Left renal pelvis (tissue), 4 donors: ENCODE results near the gene PTPN22. TPM values are rescaled to one million over a fixed set of nuclear protein-coding genes. Genes with fewer than 3 reads are reported as not detected.

Source experiments
- DNase-seq, 4 donors: peaks; one replicate each; pipeline ENCODE4 v3.0.0-alpha.2; 2013; ENCODE audit warnings: low read depth in 4 of 4, low spot score in 3 of 4
- polyA plus RNA-seq, 4 donors: library from polyadenylated mRNA; unstranded; fragments of 120-200 nt; gene quantifications; one replicate each; pipeline ENCODE4 v1.2.1, GENCODE V29; 2013; ENCODE audit not compliant: insufficient read length in 4 of 4

PTPN22 gene
- polyA plus RNA-seq, 4 donors, result 0.22 to 0.75 (median 0.40) TPM

- no peak for DNase-seq
Observed at GRCh38 chr1:113768916-113769600, 102.5 kb downstream of the PTPN22 start.

- DNase-seq, result no peak
Observed at GRCh38 chr1:113765306-113766230, 105.9 kb downstream of the PTPN22 start.

Other genes starting within 250 kb of the PTPN22 start
- gene PHTF1, start 112.2 kb downstream of the PTPN22 start, polyA plus RNA-seq, result 10 to 100 TPM; 11.6 to 27.3 (median 23.8) TPM
- gene RSBN1, start 59.2 kb downstream of the PTPN22 start, polyA plus RNA-seq, result 10 to 100 TPM; 24.3 to 31.5 (median 27.3) TPM
- 1 to 10 TPM in 1 of 4 donors, under 1 TPM in 3; 0.34 to 1.3 (median 0.72) TPM for gene BCL2L15, start 15.9 kb upstream of the PTPN22 start, polyA plus RNA-seq
- gene AP4B1, start 33.1 kb upstream of the PTPN22 start, polyA plus RNA-seq, result 10 to 100 TPM; 27.2 to 48.8 (median 31.1) TPM
- 10 to 100 TPM in 3 of 4 donors, 1 to 10 TPM in 1; 9.6 to 13.9 (median 11.8) TPM for gene DCLRE1B, start 33.6 kb upstream of the PTPN22 start, polyA plus RNA-seq
- 10 to 100 TPM; 36.7 to 47.3 (median 43.5) TPM for gene HIPK1, start 57.6 kb upstream of the PTPN22 start, polyA plus RNA-seq
- gene OLFML3, start 107.8 kb upstream of the PTPN22 start, polyA plus RNA-seq, result 100 to 1,000 TPM; 121 to 453 (median 169) TPM